GM23338 (cell line): Measurements from ENCODE around the gene GCK.

Source experiments
- CREB1 ChIP-seq: fragments of 250-450 bp; sonication (Bioruptor Pico); IDR thresholded peaks from 2 replicates; pipeline ENCODE4 v1.5.0; 2020; ENCODE audit warnings: low read depth, mild to moderate bottlenecking, moderate library complexity
- EZH2 ChIP-seq: fragments of 200-600 bp; sonication (generic); IDR thresholded peaks from one replicate; pipeline ENCODE4 v1.8.0; 2017; ENCODE audit warnings: antibody characterized with exemption, mild to moderate bottlenecking, low read depth; ENCODE audit not compliant: unreplicated experiment
- EZH2phosphoT487 ChIP-seq: fragments of 200-600 bp; sonication (generic); IDR thresholded peaks from one replicate; pipeline ENCODE4 v1.8.1; 2018; ENCODE audit warnings: antibody characterized with exemption; ENCODE audit not compliant: unreplicated experiment
- JUNB ChIP-seq: IDR thresholded peaks from one replicate; pipeline ENCODE4 v1.6.1; 2016; ENCODE audit warnings: antibody characterized with exemption; ENCODE audit not compliant: unreplicated experiment
- POLR2AphosphoS5 ChIP-seq: IDR thresholded peaks from 2 replicates; pipeline ENCODE4 v1.6.1; 2016; ENCODE audit warnings: antibody characterized with exemption, low read depth
- STAT1 ChIP-seq: IDR thresholded peaks from one replicate; pipeline ENCODE4 v1.6.1; 2016; ENCODE audit warnings: antibody characterized with exemption; ENCODE audit not compliant: unreplicated experiment
- ZNF331 ChIP-seq: fragments of 250-450 bp; sonication (Bioruptor Pico); IDR thresholded peaks from 2 replicates; pipeline ENCODE4 v1.5.0; 2020; ENCODE audit warnings: low read depth, mild to moderate bottlenecking, moderate library complexity
- TF ChIP-seq, protein P1 (sequence below), 2 experiments: fragments of 200-600 bp in 1 of 2; sonication (generic) in 1 of 2; conservative IDR thresholded peaks; 2 replicates each; pipeline versions ENCODE4 v1.5.1 to v1.6.1; 2016 to 2017; ENCODE audit warnings: antibody characterized with exemption in 2 of 2, low read depth in 2 of 2, mild to moderate bottlenecking in 2 of 2, moderate library complexity in 1 of 2
- TF ChIP-seq, protein P2 (sequence below): IDR thresholded peaks from one replicate; pipeline ENCODE4 v1.6.1; 2018; ENCODE audit warnings: antibody characterized with exemption; ENCODE audit not compliant: unreplicated experiment
- TF ChIP-seq, protein P3 (sequence below): IDR thresholded peaks from 2 replicates; pipeline ENCODE4 v1.6.1; 2016; ENCODE audit warnings: antibody characterized with exemption

DNA sequence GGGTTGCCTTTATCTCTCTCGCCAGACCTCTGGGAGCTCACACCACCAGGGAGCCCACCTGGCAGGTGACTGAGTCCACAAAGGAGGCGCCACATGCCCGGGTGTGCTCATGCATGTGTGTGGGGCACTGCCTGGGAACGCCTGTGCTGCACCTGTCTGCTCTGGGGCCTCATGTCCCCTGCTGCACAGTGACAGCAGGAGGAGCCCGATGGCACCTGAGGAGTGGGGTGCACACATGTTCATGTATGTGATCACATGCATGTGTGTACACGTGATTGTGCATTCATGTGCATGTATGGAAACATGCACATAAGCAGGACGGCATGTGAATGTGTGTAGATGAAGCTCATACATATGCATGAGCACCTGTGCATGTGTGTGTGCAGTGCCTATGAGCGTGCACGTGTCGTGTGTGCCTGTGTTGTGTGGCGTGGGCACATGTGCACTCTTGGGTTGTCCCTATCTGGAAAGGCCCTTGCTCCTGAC, 33.6 kb upstream of the GCK start:
- TF ChIP-seq, protein P1, sequence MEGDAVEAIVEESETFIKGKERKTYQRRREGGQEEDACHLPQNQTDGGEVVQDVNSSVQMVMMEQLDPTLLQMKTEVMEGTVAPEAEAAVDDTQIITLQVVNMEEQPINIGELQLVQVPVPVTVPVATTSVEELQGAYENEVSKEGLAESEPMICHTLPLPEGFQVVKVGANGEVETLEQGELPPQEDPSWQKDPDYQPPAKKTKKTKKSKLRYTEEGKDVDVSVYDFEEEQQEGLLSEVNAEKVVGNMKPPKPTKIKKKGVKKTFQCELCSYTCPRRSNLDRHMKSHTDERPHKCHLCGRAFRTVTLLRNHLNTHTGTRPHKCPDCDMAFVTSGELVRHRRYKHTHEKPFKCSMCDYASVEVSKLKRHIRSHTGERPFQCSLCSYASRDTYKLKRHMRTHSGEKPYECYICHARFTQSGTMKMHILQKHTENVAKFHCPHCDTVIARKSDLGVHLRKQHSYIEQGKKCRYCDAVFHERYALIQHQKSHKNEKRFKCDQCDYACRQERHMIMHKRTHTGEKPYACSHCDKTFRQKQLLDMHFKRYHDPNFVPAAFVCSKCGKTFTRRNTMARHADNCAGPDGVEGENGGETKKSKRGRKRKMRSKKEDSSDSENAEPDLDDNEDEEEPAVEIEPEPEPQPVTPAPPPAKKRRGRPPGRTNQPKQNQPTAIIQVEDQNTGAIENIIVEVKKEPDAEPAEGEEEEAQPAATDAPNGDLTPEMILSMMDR (conservative IDR thresholded peaks at IDR 0.05; ENCODE audit: low read depth in 2 of 2) = no peak
- TF ChIP-seq JUNB (no peak), ZNF331 (CRISPR knock-in tag) (no peak), CREB1 (CRISPR knock-in tag) (no peak), POLR2AphosphoS5 (no peak), EZH2 (no peak), EZH2phosphoT487 (no peak), STAT1 (no peak)
- TF ChIP-seq, protein P2, sequence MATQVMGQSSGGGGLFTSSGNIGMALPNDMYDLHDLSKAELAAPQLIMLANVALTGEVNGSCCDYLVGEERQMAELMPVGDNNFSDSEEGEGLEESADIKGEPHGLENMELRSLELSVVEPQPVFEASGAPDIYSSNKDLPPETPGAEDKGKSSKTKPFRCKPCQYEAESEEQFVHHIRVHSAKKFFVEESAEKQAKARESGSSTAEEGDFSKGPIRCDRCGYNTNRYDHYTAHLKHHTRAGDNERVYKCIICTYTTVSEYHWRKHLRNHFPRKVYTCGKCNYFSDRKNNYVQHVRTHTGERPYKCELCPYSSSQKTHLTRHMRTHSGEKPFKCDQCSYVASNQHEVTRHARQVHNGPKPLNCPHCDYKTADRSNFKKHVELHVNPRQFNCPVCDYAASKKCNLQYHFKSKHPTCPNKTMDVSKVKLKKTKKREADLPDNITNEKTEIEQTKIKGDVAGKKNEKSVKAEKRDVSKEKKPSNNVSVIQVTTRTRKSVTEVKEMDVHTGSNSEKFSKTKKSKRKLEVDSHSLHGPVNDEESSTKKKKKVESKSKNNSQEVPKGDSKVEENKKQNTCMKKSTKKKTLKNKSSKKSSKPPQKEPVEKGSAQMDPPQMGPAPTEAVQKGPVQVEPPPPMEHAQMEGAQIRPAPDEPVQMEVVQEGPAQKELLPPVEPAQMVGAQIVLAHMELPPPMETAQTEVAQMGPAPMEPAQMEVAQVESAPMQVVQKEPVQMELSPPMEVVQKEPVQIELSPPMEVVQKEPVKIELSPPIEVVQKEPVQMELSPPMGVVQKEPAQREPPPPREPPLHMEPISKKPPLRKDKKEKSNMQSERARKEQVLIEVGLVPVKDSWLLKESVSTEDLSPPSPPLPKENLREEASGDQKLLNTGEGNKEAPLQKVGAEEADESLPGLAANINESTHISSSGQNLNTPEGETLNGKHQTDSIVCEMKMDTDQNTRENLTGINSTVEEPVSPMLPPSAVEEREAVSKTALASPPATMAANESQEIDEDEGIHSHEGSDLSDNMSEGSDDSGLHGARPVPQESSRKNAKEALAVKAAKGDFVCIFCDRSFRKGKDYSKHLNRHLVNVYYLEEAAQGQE = no peak
- TF ChIP-seq, protein P3, sequence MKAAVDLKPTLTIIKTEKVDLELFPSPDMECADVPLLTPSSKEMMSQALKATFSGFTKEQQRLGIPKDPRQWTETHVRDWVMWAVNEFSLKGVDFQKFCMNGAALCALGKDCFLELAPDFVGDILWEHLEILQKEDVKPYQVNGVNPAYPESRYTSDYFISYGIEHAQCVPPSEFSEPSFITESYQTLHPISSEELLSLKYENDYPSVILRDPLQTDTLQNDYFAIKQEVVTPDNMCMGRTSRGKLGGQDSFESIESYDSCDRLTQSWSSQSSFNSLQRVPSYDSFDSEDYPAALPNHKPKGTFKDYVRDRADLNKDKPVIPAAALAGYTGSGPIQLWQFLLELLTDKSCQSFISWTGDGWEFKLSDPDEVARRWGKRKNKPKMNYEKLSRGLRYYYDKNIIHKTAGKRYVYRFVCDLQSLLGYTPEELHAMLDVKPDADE = no peak
